Suppressor macrophage (primary cell): ENCODE data around the gene HMX3.

Source experiments
- DNase-seq, 4 experiments: peaks; one replicate each; pipeline ENCODE4 v3.0.0-alpha.2; 2020 to 2022
- total RNA-seq, 17 experiments: gene quantifications; one replicate each; lab custom pipeline; 2026; ENCODE audit warnings: mixed read lengths in 6 of 17, inconsistent platforms in 3 of 17; lab: John Stamatoyannopoulos, UW

HMX3 gene
- total RNA-seq: 0 to 0.99 (median 0) reads per million in 17 experiments

GRCh38 chr10:123135415-123136141, at the start of gene HMX3:
TSS of gene HMX3 (plus strand) at chr10:123135970. CDS start at chr10:123136051, 81 bp downstream.
- DNase-seq: peak in 2 of 4 experiments; percentile 34 to 39

- no peak for DNase-seq
Measured at GRCh38 chr10:123086281-123086680, 49.5 kb upstream of the HMX3 start.

- DNase-seq: no peak
Measured at GRCh38 chr10:123087348-123087747, 48.4 kb upstream of the HMX3 start.

- no peak for DNase-seq
Measured at GRCh38 chr10:123087786-123088185, 48.0 kb upstream of the HMX3 start.

- DNase-seq: no peak
Measured at GRCh38 chr10:123092635-123093414, 42.9 kb upstream of the HMX3 start.

GRCh38 chr10:123093489-123093888, 42.3 kb upstream of the HMX3 start:
- no peak for DNase-seq

- DNase-seq: no peak
Measured at GRCh38 chr10:123096452-123096851, 39.3 kb upstream of the HMX3 start.

GRCh38 chr10:123097039-123097438, 38.7 kb upstream of the HMX3 start:
- DNase-seq: no peak

GRCh38 chr10:123100030-123100762, 35.6 kb upstream of the HMX3 start:
- no peak for DNase-seq

GRCh38 chr10:123101872-123102271, 33.9 kb upstream of the HMX3 start:
- no peak for DNase-seq

- no peak for DNase-seq
Measured at GRCh38 chr10:123102673-123103072, 33.1 kb upstream of the HMX3 start.

GRCh38 chr10:123103944-123104343, 31.8 kb upstream of the HMX3 start:
- DNase-seq: no peak

GRCh38 chr10:123109466-123109865, 26.3 kb upstream of the HMX3 start:
- no peak for DNase-seq

- no peak for DNase-seq
Measured at GRCh38 chr10:123117644-123118417, 17.9 kb upstream of the HMX3 start.

- no peak for DNase-seq
Measured at GRCh38 chr10:123119081-123119480, 16.7 kb upstream of the HMX3 start.

- DNase-seq: no peak
Measured at GRCh38 chr10:123126246-123126645, 9.5 kb upstream of the HMX3 start.

- DNase-seq: peak; percentile 51 to 84 (median 58)
Measured at GRCh38 chr10:123129618-123130271, 6.0 kb upstream of the HMX3 start.

- peak; percentile 84 to 93 (median 90) for DNase-seq
Measured at GRCh38 chr10:123132576-123133477, 2.9 kb upstream of the HMX3 start.

GRCh38 chr10:123133541-123134342, 2.0 kb upstream of the HMX3 start:
- DNase-seq: no peak
